ENCODE data around the gene SLC7A14.

SLC7A14 gene

GRCh38 chr3:170469151-170470062 is 116.5 kb downstream of the SLC7A14 start:
- DNase-seq (ENCODE audit: low read depth), result no peak

GRCh38 chr3:170467571-170468147 is 118.2 kb downstream of the SLC7A14 start:
- DNase-seq (ENCODE audit: low read depth), result no peak

DNA sequence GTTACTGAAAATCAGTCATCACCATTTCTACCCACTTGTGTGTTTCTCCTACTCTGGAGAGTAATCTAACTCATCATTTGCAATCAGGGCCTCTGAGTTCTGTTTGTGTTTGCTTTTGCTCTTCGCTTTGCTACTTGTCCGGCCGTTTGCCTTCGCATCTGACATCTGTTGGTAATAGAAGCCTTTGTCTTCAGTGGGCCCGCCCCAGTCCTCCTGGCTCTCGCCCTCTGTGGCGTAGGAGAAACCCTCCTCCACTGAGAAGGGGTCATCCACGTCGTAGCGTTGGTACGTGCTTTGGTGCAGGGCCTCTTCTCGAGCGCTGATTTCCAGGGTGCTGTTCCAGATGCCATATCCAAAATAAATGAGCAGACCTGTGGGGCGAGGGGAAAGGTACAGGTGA is 118.9 kb downstream of the SLC7A14 start:
- no peak for DNase-seq (ENCODE audit: low read depth)

DNA sequence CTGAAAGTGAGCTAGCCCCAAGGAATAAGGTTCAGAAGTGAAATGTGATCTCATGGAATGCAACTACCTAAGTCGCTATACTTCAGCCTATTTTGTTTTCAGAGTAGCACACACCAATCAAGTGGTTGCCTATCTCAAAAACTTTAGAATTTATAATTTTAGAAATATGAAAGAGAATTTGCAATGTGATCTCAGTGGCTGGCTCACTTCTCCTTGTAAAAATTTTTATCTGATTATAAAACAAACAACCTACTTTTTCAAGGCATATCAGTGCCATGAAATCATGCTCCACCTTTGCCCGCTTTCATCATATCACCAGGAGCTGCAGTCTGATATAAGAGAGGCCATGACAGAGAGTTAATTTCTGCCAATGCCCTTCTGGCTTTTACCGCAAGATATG is 119.9 kb downstream of the SLC7A14 start:
- no peak for DNase-seq (ENCODE audit: low read depth)

DNA sequence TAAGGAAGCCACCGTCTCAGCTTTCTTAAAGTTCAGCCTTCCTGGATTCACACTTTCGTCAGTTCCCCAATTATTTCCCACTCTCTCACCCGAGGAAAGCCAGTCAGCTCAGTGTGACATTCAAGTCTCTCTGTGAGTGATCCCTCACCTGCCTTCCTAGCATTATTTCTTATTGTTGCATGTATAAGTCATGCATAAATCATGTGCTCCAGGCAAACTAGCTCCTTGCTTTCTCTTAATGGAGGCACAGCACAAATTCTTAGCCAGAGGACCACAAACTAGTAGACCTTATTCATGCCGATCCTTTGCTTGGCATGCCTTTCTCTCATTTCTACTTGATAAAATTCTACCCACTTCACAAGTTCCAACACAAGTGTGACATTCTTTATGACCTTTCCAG is 122.9 kb downstream of the SLC7A14 start:
- DNase-seq (ENCODE audit: low read depth), result no peak

DNA sequence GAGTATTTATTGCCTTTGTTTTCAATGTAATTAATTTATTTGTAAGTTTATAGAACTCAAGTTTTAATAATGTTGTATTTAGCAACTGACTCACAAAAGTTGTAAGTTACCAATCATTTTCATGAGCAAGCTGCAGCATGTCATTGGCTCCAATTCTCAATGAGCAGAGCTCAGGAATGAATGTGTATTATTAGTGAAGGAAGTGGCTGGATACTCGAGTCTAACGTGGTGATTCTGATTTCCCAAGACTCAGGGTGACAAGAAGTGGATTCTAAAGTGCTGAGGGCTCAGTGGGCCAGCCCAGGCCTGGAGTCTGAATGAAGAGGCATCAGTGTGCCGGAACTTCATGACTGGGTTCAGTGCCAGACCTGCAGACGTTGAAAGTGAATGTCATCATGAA is 127.6 kb downstream of the SLC7A14 start:
- no peak for DNase-seq (ENCODE audit: low read depth)

GRCh38 chr3:170454509-170454908 is 131.4 kb downstream of the SLC7A14 start:
- DNase-seq (ENCODE audit: low read depth), result no peak

DNA sequence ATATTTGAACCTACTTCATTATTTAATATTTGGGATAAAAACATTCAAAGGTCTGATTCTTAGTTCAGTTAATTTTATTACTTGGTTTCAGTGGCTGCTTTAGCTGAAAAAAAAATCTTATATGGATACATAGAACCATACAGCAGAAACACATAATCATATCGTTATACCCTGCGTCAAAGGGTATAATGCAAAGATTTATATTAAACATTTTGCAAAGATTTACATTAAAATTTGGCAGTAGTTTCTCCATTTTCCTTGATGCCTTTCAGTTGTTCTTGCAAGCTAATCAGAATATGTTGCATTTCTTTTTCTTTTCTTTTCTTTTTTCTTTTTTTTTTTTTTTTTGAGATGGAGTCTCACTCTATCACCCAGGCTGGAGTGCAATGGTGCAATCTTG is 135.8 kb downstream of the SLC7A14 start:
- DNase-seq (ENCODE audit: low read depth), result no peak

DNA sequence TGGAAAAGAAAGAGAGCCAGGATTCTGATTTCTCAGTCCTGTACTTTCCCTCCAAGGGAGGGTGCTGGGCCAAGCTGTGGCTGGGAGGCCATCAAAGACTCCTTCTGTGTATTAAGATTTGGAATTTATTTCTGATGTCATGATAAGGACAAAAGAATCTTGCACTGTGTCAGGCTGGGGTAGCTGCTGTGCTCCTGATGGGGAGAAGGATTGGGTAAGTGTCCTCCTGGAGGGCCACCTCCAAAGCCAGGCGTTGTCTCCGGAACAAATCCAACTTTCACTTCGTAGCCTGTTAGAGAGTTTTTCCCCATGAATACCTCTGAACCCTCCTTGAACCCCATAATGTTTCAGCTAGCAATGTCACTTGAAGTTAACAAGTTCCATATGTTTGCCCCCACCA is 137.3 kb downstream of the SLC7A14 start:
- DNase-seq (ENCODE audit: low read depth), result no peak

GRCh38 chr3:170443457-170443856 is 142.4 kb downstream of the SLC7A14 start:
- no peak for DNase-seq (ENCODE audit: low read depth)

DNA sequence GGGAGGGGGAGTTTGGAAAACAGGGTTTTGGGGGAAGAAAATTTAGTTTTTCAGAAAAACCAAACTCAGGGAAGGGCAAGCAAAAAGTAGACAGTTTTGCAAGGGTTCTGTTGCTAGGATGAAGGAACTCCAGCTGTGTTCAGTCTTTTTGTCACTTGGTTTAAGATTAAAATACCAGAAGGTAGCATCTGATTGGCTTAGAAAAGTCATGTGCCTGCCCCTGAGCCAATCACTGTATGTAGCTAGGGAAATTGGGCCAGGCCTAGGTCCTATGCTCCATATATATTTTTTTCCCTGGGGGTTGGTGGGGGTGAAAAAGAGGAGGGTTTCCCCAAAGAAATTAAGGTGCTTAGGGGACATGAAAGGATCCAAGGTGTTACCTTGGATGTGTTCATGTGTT is 142.9 kb downstream of the SLC7A14 start:
- DNase-seq (ENCODE audit: low read depth), result no peak

- no peak for DNase-seq (ENCODE audit: low read depth)
Measured at GRCh38 chr3:170441412-170441811, 144.5 kb downstream of the SLC7A14 start.

GRCh38 chr3:170440344-170440743 is 145.5 kb downstream of the SLC7A14 start:
- no peak for DNase-seq (ENCODE audit: low read depth)

DNA sequence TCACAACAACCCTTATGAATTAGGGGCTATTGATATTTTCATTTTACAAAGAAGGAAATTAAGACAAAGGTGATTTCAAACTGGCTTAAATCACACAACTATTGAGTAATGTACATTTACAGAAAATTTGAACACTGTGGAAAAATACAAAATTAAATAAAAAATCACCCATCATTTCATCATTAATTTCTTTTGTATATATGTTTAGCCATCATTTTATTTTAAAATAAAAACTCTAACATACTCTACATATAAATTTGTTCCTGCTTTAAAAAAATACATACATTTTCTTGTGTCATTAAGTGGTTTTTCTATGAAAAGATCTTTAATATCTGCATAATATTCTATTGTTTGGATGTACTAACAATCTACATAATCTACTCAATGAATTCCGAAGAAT is 147.0 kb downstream of the SLC7A14 start:
- no peak for DNase-seq (ENCODE audit: low read depth)

GRCh38 chr3:170437696-170438407 is 148.0 kb downstream of the SLC7A14 start:
- DNase-seq (ENCODE audit: low read depth), result no peak

DNA sequence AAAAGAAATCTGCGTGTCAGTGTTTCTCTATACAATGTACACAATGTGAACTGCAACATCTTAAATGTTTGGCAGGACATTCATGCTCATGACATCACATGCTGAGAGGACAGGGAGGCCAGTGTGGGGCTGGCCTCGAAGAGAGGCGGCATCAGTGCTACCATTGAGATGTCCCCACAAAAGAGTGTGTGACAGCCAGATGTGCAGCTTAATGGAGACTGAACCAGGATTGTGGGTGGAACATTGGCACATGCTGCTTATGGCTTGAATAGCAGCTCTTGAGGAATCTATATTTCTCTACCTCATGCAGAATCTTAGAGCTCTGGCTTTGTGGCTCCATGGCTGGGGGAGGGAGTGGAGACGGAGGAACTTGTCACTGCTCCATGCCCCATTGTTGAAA is 148.7 kb downstream of the SLC7A14 start:
- no peak for DNase-seq (ENCODE audit: low read depth)

DNA sequence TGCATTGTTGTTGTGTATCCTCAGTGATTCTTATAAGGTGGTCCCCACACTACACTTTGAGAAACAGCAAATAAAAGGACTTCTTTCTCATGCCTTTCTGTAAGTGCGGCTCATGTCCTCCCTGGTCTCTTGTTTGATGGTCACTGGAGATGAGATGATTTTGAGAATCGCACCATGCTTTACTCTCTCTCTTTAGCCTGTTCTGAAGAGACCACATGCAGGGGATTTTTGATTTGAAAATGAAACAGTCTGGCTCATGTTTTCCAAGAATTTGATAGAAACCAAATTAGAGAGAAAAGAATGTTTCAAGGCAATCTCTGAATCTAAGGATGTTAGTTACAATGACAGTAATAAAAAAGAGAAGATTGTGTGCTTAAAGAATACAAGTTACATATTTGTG is 149.2 kb downstream of the SLC7A14 start:
- no peak for DNase-seq (ENCODE audit: low read depth)

DNA sequence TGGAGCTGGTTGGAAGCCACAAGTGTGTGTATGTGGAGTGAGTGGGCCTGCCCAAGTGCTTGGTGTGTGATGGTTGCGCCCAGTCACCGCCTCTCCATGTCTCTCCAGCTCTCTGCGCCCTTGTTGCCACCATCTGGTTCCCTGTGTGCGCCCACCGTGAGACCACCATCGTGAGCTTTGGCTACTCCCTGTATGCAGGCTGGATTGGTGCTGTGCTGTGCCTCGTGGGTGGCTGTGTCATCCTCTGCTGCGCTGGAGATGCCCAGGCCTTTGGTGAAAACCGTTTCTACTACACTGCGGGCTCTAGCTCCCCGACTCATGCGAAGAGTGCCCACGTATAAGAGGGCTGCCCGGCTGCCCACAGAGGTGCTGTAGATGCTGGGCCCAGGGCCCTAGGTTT is 153.5 kb downstream of the SLC7A14 start:
- no peak for DNase-seq (ENCODE audit: low read depth)

- DNase-seq (ENCODE audit: low read depth), result no peak
Measured at GRCh38 chr3:170431054-170431453, 154.8 kb downstream of the SLC7A14 start.

- DNase-seq (ENCODE audit: low read depth), result no peak
Measured at GRCh38 chr3:170429050-170429449, 156.8 kb downstream of the SLC7A14 start.

DNA sequence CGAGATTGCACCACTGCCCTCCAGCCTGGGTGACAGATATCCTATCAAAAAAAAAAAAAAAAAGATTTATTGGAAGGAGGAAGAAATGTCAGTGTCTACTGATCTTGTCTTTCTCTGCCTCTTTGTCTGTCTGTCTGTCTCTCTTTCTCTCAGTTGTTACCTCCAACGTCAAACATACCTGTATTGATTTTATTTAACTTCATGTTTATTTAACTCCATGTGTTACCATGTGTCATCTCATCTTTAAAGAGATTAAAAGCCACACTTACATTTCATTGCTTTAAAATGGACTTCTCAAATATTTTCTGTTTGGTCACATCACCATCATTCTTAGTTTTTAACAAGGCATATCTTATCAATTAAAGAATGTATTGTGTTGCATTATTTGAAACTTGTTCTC is 157.8 kb downstream of the SLC7A14 start:
- DNase-seq (ENCODE audit: low read depth), result no peak

DNA sequence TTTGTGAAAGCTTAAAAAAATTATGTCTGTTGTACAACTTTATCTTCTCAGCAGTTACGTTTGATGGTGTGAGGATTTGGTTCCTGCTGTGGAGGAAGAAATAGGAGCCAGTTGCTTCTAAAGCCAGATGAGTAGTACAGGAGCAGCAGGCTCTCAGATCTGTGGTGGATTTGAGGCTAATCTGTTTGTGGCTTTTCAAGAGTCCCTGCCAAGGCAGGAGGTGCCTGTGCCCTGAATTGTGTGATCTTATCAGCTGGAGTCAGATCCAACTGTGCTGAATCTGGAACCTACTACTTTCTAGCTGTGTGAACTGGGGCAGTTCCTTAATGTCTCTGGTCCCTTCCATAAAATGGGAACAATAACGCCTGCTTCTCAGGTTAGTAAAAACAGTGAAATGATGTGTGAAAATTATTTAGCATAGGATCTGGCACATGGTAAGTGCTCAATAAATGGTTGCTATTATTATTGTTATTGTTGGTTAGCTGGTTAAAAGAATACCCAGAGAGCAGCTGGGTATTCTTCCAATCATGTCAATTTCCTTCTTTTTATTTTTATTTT is 159.6 kb downstream of the SLC7A14 start:
- no peak for DNase-seq (ENCODE audit: low read depth)

Measured in HS-5 (cell line).